Measurements from ENCODE around the gene HMCN2.

DNA sequence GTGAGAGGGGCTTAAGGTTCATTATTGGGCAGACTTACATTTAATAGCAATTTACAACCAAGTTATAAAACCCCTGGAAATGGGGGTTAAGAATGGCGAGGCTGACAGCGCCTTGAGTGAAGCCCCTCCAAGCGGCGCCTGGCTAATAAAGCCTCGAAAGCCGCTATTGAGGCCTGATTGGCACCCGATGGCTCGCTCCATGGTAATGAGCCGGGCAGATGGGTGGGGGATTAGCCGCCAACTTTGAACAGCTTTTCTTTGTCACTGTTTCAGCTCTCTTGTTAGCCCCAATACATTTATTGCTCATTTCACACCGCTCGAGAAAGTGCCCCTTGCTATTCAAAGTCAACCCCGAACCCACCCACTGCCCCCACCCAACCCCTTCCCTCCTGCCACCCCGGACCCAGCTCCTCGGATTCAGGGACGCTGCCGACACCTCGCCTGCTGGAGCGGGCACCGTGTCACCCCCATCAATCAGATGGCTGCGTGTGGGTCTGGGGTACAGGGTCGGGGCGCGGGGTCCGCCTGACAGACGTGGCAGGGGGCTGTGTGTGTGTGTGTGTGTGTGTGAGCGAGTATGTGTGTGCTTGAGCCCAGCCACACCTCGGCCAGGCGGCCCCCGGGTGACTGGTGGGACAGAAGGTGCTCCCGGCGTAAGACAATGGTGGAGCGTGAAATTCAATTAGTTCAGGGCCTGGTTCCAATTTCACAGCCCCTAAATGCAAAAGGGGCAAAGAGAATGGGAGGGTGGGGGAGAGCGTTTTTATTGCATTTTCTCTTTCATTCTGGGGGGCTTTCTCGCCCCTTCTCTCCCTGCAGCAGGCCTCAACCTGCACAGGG, 213.4 kb downstream of the HMCN2 start:
- TF ChIP-seq RAD21 (conservative IDR thresholded peaks at IDR 0.05 in 1 of 2, IDR thresholded peaks at IDR 0.05 in 1 of 2) (no peak), NR3C1 (IDR thresholded peaks at IDR 0.05) (no peak), POLR2A (IDR thresholded peaks at IDR 0.05; ENCODE audit: low read length) (no peak), CHD2 (IDR thresholded peaks at IDR 0.05; ENCODE audit: low read length, partially characterized antibody) (no peak), JUNB (IDR thresholded peaks at IDR 0.05) (no peak), GATA3 (IDR thresholded peaks at IDR 0.05; ENCODE audit: borderline replicate concordance) (no peak), SREBF2 (IDR thresholded peaks at IDR 0.05) (no peak), BHLHE40 (IDR thresholded peaks at IDR 0.05; ENCODE audit: low read depth, low read length) (no peak), RNF2 (IDR thresholded peaks at IDR 0.05; ENCODE audit: borderline replicate concordance, low read depth) (no peak)
- TF ChIP-seq, protein P1, sequence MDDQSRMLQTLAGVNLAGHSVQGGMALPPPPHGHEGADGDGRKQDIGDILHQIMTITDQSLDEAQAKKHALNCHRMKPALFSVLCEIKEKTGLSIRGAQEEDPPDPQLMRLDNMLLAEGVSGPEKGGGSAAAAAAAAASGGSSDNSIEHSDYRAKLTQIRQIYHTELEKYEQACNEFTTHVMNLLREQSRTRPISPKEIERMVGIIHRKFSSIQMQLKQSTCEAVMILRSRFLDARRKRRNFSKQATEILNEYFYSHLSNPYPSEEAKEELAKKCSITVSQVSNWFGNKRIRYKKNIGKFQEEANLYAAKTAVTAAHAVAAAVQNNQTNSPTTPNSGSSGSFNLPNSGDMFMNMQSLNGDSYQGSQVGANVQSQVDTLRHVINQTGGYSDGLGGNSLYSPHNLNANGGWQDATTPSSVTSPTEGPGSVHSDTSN (IDR thresholded peaks at IDR 0.05): no peak
- TF ChIP-seq, protein P2, sequence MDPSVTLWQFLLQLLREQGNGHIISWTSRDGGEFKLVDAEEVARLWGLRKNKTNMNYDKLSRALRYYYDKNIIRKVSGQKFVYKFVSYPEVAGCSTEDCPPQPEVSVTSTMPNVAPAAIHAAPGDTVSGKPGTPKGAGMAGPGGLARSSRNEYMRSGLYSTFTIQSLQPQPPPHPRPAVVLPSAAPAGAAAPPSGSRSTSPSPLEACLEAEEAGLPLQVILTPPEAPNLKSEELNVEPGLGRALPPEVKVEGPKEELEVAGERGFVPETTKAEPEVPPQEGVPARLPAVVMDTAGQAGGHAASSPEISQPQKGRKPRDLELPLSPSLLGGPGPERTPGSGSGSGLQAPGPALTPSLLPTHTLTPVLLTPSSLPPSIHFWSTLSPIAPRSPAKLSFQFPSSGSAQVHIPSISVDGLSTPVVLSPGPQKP (IDR thresholded peaks at IDR 0.05; ENCODE audit: low read depth, low read length): no peak
- TF ChIP-seq, protein P3, sequence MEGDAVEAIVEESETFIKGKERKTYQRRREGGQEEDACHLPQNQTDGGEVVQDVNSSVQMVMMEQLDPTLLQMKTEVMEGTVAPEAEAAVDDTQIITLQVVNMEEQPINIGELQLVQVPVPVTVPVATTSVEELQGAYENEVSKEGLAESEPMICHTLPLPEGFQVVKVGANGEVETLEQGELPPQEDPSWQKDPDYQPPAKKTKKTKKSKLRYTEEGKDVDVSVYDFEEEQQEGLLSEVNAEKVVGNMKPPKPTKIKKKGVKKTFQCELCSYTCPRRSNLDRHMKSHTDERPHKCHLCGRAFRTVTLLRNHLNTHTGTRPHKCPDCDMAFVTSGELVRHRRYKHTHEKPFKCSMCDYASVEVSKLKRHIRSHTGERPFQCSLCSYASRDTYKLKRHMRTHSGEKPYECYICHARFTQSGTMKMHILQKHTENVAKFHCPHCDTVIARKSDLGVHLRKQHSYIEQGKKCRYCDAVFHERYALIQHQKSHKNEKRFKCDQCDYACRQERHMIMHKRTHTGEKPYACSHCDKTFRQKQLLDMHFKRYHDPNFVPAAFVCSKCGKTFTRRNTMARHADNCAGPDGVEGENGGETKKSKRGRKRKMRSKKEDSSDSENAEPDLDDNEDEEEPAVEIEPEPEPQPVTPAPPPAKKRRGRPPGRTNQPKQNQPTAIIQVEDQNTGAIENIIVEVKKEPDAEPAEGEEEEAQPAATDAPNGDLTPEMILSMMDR (IDR thresholded peaks at IDR 0.05): no peak
- TF ChIP-seq, protein P4, sequence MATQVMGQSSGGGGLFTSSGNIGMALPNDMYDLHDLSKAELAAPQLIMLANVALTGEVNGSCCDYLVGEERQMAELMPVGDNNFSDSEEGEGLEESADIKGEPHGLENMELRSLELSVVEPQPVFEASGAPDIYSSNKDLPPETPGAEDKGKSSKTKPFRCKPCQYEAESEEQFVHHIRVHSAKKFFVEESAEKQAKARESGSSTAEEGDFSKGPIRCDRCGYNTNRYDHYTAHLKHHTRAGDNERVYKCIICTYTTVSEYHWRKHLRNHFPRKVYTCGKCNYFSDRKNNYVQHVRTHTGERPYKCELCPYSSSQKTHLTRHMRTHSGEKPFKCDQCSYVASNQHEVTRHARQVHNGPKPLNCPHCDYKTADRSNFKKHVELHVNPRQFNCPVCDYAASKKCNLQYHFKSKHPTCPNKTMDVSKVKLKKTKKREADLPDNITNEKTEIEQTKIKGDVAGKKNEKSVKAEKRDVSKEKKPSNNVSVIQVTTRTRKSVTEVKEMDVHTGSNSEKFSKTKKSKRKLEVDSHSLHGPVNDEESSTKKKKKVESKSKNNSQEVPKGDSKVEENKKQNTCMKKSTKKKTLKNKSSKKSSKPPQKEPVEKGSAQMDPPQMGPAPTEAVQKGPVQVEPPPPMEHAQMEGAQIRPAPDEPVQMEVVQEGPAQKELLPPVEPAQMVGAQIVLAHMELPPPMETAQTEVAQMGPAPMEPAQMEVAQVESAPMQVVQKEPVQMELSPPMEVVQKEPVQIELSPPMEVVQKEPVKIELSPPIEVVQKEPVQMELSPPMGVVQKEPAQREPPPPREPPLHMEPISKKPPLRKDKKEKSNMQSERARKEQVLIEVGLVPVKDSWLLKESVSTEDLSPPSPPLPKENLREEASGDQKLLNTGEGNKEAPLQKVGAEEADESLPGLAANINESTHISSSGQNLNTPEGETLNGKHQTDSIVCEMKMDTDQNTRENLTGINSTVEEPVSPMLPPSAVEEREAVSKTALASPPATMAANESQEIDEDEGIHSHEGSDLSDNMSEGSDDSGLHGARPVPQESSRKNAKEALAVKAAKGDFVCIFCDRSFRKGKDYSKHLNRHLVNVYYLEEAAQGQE (IDR thresholded peaks at IDR 0.05): no peak
